ENCODE measurements around the gene CBFB.
"Not testable (repeated sequence)": the region's sequence is repeated elsewhere in the genome, so short reads cannot be mapped to it uniquely, and the experiment has no call there.

The CBFB gene
- 60.2 to 122 (median 92.6) reads per million in 4 donors for total RNA-seq

- DNase-seq: peak; percentile 91 to 95 (median 92)
Measured at GRCh38 chr16:67028696-67029253, at the start of gene CBFB. Gene CBFB (plus strand): TSS chr16:67029149. CDS start chr16:67029408, 259 bp downstream.

DNA sequence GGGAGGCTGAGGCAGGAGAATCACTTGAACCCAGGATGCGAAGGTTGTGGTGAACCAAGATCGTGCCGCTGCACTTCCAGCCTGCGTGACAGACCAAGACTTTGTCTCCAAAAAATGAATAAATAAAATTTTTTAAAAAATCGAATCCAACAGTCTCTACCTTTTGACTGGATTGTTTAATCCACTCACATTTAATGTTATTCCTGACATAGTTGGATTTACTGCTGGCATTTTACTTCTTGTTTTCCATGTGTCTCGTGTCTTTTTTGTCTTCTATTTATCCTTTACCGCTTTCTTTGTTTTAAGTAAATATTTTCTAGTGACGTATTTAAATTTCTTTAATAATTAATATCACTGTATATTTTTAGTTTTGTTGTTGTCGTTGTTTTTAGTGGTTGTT, 45.9 kb upstream of the CBFB start:
- DNase-seq: no peak

DNA sequence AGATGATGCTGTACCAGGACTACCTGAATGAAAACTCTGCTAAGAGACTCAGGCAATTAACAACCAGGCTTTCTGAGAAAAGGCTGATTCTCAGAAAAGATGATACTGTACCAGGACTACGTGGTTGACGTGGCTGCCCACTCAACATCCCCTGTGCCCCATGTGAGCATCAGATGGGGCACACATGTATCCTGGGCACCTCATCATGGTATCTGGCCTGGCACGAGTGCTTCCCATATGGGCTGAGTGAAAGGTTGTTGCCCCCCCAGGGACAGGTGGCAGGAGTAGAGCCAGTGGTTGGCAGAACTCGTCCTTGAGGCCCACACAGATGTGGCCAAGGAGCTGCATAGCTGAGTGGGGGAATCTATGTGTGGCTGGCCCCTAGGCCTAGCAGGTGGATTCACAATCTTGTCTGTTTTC, 44.0 kb upstream of the CBFB start:
- peak in 1 of 5 donors; percentile 97 for DNase-seq

DNA sequence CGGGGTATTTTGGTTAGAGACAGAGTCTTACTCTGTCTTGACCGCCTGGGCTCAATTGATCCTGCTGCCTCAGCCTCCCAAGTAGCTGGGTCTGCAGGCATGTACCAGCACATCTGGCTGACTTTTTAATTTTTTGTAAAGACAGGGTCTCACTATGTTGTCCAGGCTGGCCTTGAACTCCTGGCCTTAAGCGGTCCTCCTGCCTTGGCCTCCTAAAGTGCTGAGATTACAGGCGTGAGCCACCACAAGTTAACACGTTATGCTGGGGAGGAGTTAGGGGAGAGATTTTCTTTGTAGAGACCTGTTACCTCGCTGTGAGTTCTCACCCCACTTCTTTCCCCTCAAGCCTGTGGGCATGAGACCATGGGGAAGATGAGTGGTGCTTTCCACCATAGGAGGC, 42.4 kb upstream of the CBFB start:
- DNase-seq: no peak

- no peak for DNase-seq
Measured at GRCh38 chr16:66988197-66988788, 40.7 kb upstream of the CBFB start, which contains the start of gene CES4A. Gene CES4A (plus strand): TSS chr16:66988589. CDS start chr16:66988773, 184 bp downstream.

DNA sequence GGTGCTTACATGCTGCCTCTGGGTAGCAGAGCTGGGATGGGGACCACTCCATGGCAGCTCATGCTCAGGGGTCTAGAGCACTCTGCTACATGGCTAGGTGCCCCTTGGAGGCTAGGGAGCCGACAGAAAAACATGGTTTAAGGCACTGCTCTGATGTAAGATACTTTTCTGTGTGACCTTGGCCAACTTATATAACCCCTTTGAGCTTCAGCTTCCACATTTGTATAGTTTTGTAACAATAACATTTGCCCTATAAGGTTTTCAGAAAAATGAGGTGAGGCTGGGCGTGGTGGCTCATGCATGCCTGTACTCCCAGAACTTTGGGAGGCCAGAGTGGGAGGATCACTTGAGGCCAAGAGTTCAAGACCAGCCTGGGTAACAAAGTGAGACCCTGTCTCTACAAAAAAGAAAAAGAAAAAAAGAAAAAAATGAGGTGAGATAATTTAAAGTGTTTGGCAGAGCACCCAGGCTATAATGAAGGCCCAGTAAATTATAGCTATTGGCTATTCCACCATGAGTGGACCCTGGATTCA, 37.3 kb upstream of the CBFB start:
- DNase-seq: no peak

GRCh38 chr16:66993558-66993957, 35.4 kb upstream of the CBFB start:
- DNase-seq: not testable (repeated sequence)

- DNase-seq: no peak
Measured at GRCh38 chr16:66996324-66996982, 32.5 kb upstream of the CBFB start.

GRCh38 chr16:66996983-66997358, 32.0 kb upstream of the CBFB start:
- DNase-seq: no peak

DNA sequence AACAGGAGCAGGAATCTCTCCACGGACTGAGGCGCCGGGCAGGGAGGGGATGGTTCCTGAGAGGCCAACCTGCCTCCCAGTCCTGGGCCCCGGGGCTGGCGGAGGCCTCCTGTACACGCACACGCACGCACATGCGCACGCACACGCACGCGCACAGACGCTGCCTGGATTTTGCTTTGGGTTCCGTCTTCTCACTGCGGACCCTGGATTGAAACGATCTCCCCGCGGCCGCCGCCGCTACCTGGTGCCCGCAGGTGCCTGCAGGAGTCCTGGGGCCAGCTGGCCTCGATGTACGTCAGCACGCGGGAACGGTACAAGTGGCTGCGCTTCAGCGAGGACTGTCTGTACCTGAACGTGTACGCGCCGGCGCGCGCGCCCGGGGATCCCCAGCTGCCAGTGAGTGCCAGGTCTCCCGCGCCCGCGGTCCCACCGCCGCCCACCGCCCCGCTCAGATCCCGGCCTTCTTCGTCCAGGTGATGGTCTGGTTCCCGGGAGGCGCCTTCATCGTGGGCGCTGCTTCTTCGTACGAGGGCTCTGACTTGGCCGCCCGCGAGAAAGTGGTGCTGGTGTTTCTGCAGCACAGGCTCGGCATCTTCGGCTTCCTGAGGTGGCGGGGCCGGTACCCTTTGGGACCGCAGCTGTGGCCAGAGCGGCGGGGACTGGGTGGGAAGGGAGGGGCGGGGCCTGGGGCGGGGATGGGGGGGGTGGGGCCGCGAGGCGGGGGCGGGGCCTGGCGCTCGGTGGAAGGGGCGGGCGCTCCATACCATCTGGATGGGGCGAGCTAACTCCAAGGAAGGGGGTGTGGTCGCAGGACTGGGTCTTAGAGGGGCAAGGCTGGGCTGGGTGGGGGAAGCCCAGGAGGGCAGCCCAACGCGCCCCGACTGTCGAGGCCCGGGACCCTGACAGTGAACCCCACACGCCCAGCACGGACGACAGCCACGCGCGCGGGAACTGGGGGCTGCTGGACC, 28.3 kb upstream of the CBFB start:
- peak; percentile 37 to 76 (median 41) for DNase-seq

DNA sequence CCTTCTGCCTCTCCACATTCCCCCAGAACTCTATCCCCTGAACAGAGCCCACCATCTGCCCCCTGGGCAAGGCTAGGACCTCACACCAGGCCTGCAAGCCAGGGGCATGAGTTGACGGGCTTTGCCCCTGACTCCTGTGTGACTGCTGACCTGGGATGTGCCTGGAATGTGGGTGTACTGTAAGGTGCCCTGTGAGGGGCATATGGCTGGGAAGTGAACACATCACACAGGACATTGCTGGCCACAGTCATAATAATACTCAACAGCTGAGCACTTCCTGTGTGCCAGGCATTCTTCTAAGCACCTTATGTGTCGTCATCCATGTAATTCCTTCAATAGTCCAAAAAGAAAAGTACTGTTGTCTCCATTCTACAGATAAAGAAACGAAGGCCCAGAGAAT, 27.2 kb upstream of the CBFB start:
- no peak for DNase-seq

GRCh38 chr16:67006930-67007658, 21.9 kb upstream of the CBFB start:
- DNase-seq: no peak

GRCh38 chr16:67009158-67009557, 19.8 kb upstream of the CBFB start:
- DNase-seq: no peak

GRCh38 chr16:67011274-67011673, 17.7 kb upstream of the CBFB start:
- no peak for DNase-seq

- no peak for DNase-seq
Measured at GRCh38 chr16:67013233-67013822, 15.6 kb upstream of the CBFB start.

DNA sequence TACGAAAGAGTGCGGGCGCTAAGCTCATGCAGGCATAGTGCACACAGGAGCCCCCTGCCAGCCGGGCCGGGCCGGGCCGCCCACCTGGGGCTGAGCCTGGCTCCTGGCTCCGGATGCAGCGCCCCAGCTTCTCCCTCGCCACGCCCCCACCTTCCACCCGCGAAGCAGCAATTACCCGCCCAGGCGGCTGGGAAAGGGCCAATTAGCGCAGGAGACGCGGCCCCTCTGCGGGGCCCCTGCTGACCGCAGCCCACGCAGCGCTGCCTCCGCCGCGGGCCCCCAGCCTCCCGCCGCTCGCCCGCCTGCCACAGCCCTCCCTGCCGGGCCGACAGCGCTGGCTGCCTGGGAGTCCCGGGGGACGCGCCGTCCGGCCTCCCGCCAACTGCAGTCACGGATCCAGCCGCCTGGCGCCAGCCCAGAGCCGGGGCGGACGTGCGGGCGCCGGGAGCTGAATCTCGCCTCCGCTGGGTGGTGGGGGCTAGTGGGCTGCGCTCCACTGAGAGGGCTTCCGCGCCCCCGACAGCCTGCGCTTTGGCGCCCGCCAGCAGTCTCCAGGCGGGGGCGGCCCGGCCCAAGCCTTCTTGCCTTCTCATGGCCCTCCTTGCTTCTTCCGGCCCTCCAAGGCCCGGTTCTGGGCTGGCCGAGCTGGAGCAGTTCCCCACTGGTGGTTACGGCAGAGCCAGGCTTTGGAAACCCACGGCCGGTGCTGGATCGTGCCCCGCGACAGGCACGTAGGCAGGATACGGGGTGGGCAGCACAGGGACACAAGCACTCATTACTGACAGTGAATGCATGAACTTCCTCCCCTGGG, 14.9 kb upstream of the CBFB start:
- DNase-seq: peak; percentile 60 to 85 (median 70)

DNA sequence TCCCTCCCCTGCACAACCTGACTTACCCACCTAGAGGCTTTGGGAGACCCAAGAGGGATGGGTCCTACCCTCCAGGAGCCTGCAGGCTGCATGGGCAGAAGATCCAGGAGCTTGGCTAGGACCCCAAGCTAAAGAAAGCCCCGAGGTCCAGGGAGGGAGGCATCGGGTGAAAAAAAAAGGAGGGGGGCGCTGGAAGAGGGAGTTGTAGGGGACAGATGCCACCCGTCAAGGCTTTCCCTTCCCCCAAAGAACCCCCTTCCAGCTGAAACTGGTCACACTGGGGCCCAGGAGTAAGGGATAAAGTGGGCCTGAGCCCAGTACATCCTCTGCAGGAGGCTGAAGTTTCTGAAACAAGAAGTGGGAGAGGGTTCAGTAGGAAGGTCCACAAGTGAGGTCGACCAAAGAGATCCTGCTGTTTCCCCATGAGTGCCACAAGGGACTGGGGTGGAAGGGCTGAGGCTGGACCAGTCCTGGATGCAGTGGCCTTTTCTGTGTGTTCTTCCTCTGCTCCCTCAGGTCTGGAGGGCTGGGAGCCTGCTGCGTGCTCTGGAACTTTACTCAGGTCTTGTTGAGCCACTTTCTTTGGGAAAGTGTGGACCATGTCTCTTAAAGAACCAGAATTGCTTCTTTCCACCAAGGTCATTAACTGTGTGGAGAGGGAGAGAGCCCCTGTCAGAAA, 14.2 kb upstream of the CBFB start:
- DNase-seq: no peak

DNA sequence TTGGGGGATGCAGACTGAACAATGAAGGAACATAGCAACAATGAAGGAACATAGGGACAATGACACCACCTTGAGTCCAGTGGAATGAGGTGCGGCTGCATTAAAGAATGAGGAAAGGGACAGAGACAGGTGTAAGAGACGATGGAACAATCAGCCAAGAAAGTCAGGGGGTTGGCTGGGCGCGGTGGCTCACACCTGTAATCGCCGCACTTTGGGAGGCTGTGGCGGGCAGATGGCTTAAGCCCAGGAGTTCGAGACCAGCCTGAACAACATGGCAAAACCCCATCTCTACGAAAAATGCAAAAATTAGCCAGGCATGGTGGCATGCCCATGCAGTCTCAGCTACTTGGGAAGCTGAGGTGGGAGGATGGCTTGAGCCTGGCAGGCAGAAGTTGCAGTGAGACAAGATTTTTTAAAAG, 13.6 kb upstream of the CBFB start:
- DNase-seq: peak in 1 of 5 donors; percentile 36

DNA sequence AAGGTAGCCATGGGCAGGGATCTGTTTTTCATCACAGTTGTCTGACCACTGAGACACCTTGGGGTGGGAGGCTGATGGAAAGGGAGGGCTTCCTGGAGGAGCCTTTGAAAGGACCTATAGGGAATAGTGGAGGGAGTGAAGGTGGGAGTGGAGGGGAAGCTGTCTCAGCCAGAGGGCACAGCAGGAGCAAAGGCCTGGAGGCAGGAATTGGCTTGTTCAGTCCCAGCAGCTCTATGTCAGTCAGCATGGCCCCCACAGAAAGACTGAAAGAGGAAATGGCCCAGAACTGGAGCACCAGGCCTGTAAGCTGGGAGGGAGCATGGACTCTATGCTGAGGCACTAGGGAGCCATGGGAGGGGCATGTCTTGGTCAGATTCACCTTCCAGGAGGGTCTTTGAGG, 12.8 kb upstream of the CBFB start:
- no peak for DNase-seq

Measured in T-helper 1 cell (primary cell).